K562 (cell line): ENCODE measurements around the gene FADD. TPM values are rescaled to one million over a fixed set of nuclear protein-coding genes. Genes with fewer than 3 reads are reported as not detected.
A peak's percentile ranks its signal among the peaks of the same experiment; 100 is the strongest.

Experiments used
- CEBPG ChIP-seq, 3 experiments: fragments of 200-800 bp in 1 of 3; sonication (Bioruptor generic) in 1 of 3; sonication (generic) in 1 of 3; formaldehyde crosslinking in 1 of 3; IDR thresholded peaks in 2 of 3; conservative IDR thresholded peaks in 1 of 3; 2 replicates each; pipeline versions ENCODE4 v1.6.1 to v1.8.0; 2016 to 2022; ENCODE audit warnings: missing compliant biosample characterization in 2 of 3, missing genetic modification characterization in 2 of 3, mild to moderate bottlenecking in 1 of 3, missing genetic modification reagents in 1 of 3
- MCM5 ChIP-seq: fragments of 450-650 bp; IDR thresholded peaks from 2 replicates; pipeline ENCODE4 v1.6.1; 2016; ENCODE audit warnings: low read depth
- NFYB ChIP-seq: IDR thresholded peaks from 2 replicates; pipeline ENCODE4 v1.6.1; 2011; ENCODE audit warnings: mild to moderate bottlenecking, moderate library complexity; ENCODE audit not compliant: insufficient read length; ENCODE audit errors: extremely low read depth
- PCBP2 ChIP-seq: fragments of 200-400 bp; formaldehyde crosslinking; IDR thresholded peaks from 2 replicates; pipeline ENCODE4 v1.6.1; 2018; ENCODE audit warnings: low read length, low read depth, mild to moderate bottlenecking, moderate library complexity; ENCODE audit not compliant: poor library complexity, severe bottlenecking
- POLR3A ChIP-seq: IDR thresholded peaks from 2 replicates; pipeline ENCODE4 v1.6.1; 2011; ENCODE audit warnings: borderline replicate concordance, mild to moderate bottlenecking, moderate library complexity; ENCODE audit not compliant: insufficient read length, insufficient read depth; ENCODE audit errors: extremely low read depth
- RBFOX2 ChIP-seq: fragments of 200-400 bp; formaldehyde crosslinking; IDR thresholded peaks from 2 replicates; pipeline ENCODE4 v1.6.1; 2017; ENCODE audit warnings: low read depth, mild to moderate bottlenecking, low read length, moderate library complexity
- RBM14 ChIP-seq: fragments of 200-400 bp; formaldehyde crosslinking; IDR thresholded peaks from 2 replicates; pipeline ENCODE4 v1.6.1; 2018; ENCODE audit warnings: low read depth, mild to moderate bottlenecking, low read length, moderate library complexity, borderline replicate concordance; ENCODE audit not compliant: insufficient read depth
- SUPT5H ChIP-seq: fragments of 450-650 bp; IDR thresholded peaks from 2 replicates; pipeline ENCODE4 v1.6.1; 2016
- XRCC4 ChIP-seq: IDR thresholded peaks from one replicate; pipeline ENCODE4 v1.6.1; 2011; ENCODE audit not compliant: insufficient read depth, insufficient read length; ENCODE audit errors: extremely low read depth
- XRCC5 ChIP-seq: fragments of 200-400 bp; formaldehyde crosslinking; IDR thresholded peaks from 2 replicates; pipeline ENCODE4 v1.6.1; 2017; ENCODE audit warnings: low read depth, mild to moderate bottlenecking, low read length
- ZC3H11A ChIP-seq: IDR thresholded peaks from 2 replicates; pipeline ENCODE4 v1.6.1; 2012; ENCODE audit warnings: low read depth, low read length, improper control_type of control experiment
- ZNF696 ChIP-seq: fragments of 250-450 bp; sonication (Bioruptor Pico); conservative IDR thresholded peaks from 2 replicates; pipeline ENCODE4 v1.4.0; 2020; ENCODE audit warnings: mild to moderate bottlenecking, moderate library complexity
- polyA plus RNA-seq, 8 experiments: library from polyadenylated mRNA; depleted of rRNA in 4 of 8; stranded (reverse) in 5 of 8; unstranded in 3 of 8; fragments of >200 nt; fragmentation: Nextera tagmentation in 2 of 8; fragmentation: Illumina TruSeq in 1 of 8; extraction: Ambion mirVana in 2 of 8; extraction: Trizol in 1 of 8; gene quantifications; 2 replicates each; pipeline versions ENCODE4 v1.2.1 to v1.2.3, GENCODE V29; 2011 to 2014; ENCODE audit warnings: inconsistent platforms in 1 of 8, missing spikeins in 1 of 8
- total RNA-seq, 7 experiments: library from RNA; depleted of rRNA in 6 of 7; stranded (reverse); fragments of >200 nt in 6 of 7; fragmentation: Illumina TruSeq in 2 of 7; extraction: Trizol in 2 of 7; gene quantifications; 2 replicates each; pipeline versions ENCODE4 v1.2.1 to v1.2.3, GENCODE V29; 2011 to 2021; ENCODE audit warnings: low replicate concordance in 1 of 7
- TF ChIP-seq, protein P1 (sequence below): sonication (generic); formaldehyde crosslinking; IDR thresholded peaks from 2 replicates; pipeline ENCODE4 v1.8.1; 2023; ENCODE audit warnings: mild to moderate bottlenecking, missing genetic modification reagents, moderate library complexity
- TF ChIP-seq, protein P2 (sequence below): IDR thresholded peaks from 2 replicates; pipeline ENCODE4 v1.6.1; 2011; ENCODE audit warnings: borderline replicate concordance, low read depth, mild to moderate bottlenecking, moderate library complexity, low read length; ENCODE audit not compliant: insufficient read depth, poor library complexity, severe bottlenecking
- TF ChIP-seq, protein P3 (sequence below): fragments of 250-450 bp; sonication (Bioruptor Pico); IDR thresholded peaks from 2 replicates; pipeline ENCODE4 v1.5.0; 2021
- TF ChIP-seq, protein P4 (sequence below): fragments of 200-800 bp; sonication (Bioruptor generic); IDR thresholded peaks from 2 replicates; pipeline ENCODE4 v1.6.1; 2017; ENCODE audit warnings: missing genetic modification characterization, missing compliant biosample characterization

The FADD gene
- total and polyA plus RNA-seq, 9 of the 15 experiments (the other 6 are each of a cell fraction or from before 2014, with no cell fraction given) = 0.29 to 26.9 (median 20.4) TPM

- TF ChIP-seq, protein P1, sequence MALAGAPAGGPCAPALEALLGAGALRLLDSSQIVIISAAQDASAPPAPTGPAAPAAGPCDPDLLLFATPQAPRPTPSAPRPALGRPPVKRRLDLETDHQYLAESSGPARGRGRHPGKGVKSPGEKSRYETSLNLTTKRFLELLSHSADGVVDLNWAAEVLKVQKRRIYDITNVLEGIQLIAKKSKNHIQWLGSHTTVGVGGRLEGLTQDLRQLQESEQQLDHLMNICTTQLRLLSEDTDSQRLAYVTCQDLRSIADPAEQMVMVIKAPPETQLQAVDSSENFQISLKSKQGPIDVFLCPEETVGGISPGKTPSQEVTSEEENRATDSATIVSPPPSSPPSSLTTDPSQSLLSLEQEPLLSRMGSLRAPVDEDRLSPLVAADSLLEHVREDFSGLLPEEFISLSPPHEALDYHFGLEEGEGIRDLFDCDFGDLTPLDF = no peak; the same call in 1 of the 2 replicates
- TF ChIP-seq POLR3A = no peak
- no peak for TF ChIP-seq XRCC5
- TF ChIP-seq, protein P2, sequence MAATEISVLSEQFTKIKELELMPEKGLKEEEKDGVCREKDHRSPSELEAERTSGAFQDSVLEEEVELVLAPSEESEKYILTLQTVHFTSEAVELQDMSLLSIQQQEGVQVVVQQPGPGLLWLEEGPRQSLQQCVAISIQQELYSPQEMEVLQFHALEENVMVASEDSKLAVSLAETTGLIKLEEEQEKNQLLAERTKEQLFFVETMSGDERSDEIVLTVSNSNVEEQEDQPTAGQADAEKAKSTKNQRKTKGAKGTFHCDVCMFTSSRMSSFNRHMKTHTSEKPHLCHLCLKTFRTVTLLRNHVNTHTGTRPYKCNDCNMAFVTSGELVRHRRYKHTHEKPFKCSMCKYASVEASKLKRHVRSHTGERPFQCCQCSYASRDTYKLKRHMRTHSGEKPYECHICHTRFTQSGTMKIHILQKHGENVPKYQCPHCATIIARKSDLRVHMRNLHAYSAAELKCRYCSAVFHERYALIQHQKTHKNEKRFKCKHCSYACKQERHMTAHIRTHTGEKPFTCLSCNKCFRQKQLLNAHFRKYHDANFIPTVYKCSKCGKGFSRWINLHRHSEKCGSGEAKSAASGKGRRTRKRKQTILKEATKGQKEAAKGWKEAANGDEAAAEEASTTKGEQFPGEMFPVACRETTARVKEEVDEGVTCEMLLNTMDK = no peak
- peak; percentile 34; the same call in 1 of the 2 replicates for TF ChIP-seq RBFOX2
- TF ChIP-seq NFYB = no peak
- TF ChIP-seq MCM5 = no peak
- TF ChIP-seq SUPT5H = peak; percentile 60
- TF ChIP-seq, protein P3, sequence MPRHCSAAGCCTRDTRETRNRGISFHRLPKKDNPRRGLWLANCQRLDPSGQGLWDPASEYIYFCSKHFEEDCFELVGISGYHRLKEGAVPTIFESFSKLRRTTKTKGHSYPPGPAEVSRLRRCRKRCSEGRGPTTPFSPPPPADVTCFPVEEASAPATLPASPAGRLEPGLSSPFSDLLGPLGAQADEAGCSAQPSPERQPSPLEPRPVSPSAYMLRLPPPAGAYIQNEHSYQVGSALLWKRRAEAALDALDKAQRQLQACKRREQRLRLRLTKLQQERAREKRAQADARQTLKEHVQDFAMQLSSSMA = no peak
- peak; percentile 14; the same call in 1 of the 2 replicates for TF ChIP-seq CEBPG (CRISPR knock-in tag; IDR thresholded peaks at IDR 0.05)
- TF ChIP-seq CEBPG (tag; conservative IDR thresholded peaks at IDR 0.05 in 1 of 2, IDR thresholded peaks at IDR 0.05 in 1 of 2) = no peak
- TF ChIP-seq ZNF696 = no peak
- no peak for TF ChIP-seq XRCC4
- TF ChIP-seq PCBP2 = no peak
- no peak for TF ChIP-seq ZC3H11A
- TF ChIP-seq, protein P4, sequence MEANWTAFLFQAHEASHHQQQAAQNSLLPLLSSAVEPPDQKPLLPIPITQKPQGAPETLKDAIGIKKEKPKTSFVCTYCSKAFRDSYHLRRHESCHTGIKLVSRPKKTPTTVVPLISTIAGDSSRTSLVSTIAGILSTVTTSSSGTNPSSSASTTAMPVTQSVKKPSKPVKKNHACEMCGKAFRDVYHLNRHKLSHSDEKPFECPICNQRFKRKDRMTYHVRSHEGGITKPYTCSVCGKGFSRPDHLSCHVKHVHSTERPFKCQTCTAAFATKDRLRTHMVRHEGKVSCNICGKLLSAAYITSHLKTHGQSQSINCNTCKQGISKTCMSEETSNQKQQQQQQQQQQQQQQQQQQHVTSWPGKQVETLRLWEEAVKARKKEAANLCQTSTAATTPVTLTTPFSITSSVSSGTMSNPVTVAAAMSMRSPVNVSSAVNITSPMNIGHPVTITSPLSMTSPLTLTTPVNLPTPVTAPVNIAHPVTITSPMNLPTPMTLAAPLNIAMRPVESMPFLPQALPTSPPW (CRISPR knock-in tag) = peak; percentile 29; the same call in 1 of the 2 replicates
- TF ChIP-seq RBM14 = no peak
These were observed 812 bp downstream of the FADD start (continued) for GRCh38 chr11:70203751-70204465.
